Breast epithelium (tissue), 4 donors: ENCODE results near the gene HBG2. TPM values are rescaled to one million over a fixed set of nuclear protein-coding genes. Genes with fewer than 3 reads are reported as not detected.

Experiments
- DNase-seq, 2 donors: peaks; one replicate each; pipeline ENCODE4 v3.0.0-alpha.2; 2019; ENCODE audit warnings: low spot score in 2 of 2
- H3K27ac ChIP-seq, 2 donors: fragments of 200-600 bp; sonication (generic) in 1 of 2; one replicate each; pipeline ENCODE4 v1.5.1; 2016 to 2019; ENCODE audit warnings: mild to moderate bottlenecking in 1 of 2
- H3K27me3 ChIP-seq, 2 donors: fragments of 200-600 bp; sonication (generic) in 1 of 2; one replicate each; pipeline versions ENCODE4 v1.5.1 to v1.6.0; 2017 to 2019; ENCODE audit warnings: control low read depth in 1 of 2, mild to moderate bottlenecking in 1 of 2
- H3K36me3 ChIP-seq: fragments of 200-600 bp; one replicate; pipeline ENCODE4 v1.5.1; 2019
- H3K4me1 ChIP-seq, 2 donors: fragments of 200-600 bp; sonication (generic); one replicate each; pipeline ENCODE4 v1.5.1; 2016 to 2019; ENCODE audit warnings: control low read depth in 1 of 2
- H3K4me3 ChIP-seq, 3 donors: fragments of 200-600 bp; sonication (generic); 1 replicate in 2 of 3; 2 replicates in 1 of 3; pipeline ENCODE4 v1.5.1; 2016 to 2019; ENCODE audit warnings: mild to moderate bottlenecking in 3 of 3, moderate library complexity in 2 of 3
- H3K9me3 ChIP-seq, 2 donors: fragments of 200-600 bp; sonication (generic) in 1 of 2; one replicate each; pipeline ENCODE4 v1.5.1; 2016 to 2019; ENCODE audit warnings: control low read depth in 1 of 2
- POLR2A ChIP-seq: fragments of 450-650 bp; IDR thresholded peaks from one replicate; pipeline ENCODE4 v1.6.1; 2016; ENCODE audit warnings: antibody characterized with exemption, mild to moderate bottlenecking, moderate library complexity
- POLR2AphosphoS5 ChIP-seq, 3 donors: sonication (generic); formaldehyde crosslinking; IDR thresholded peaks; one replicate each; pipeline ENCODE4 v1.6.1; 2017; ENCODE audit warnings: antibody characterized with exemption in 3 of 3
- intact Hi-C: fragments of 100-400 bp; cut with DNase I; formaldehyde crosslinking; loops from one replicate; pipeline ENCODE4 v1.15.1; 2023; ENCODE audit warnings: low total_unique reads
- total RNA-seq, 3 donors: library from RNA; depleted of rRNA; stranded (reverse); fragments of >200 nt; gene quantifications; one replicate each; pipeline ENCODE4 v1.1.0, GENCODE V29; 2016
- TF ChIP-seq, protein P1 (sequence below), 3 donors: fragments of 450-650 bp; IDR thresholded peaks; one replicate each; pipeline ENCODE4 v1.5.1; 2016 to 2017; ENCODE audit warnings: antibody characterized with exemption in 3 of 3, mild to moderate bottlenecking in 3 of 3, moderate library complexity in 3 of 3

Gene HBG2
- total RNA-seq, 3 donors from 2014 or later: not detected

DNA sequence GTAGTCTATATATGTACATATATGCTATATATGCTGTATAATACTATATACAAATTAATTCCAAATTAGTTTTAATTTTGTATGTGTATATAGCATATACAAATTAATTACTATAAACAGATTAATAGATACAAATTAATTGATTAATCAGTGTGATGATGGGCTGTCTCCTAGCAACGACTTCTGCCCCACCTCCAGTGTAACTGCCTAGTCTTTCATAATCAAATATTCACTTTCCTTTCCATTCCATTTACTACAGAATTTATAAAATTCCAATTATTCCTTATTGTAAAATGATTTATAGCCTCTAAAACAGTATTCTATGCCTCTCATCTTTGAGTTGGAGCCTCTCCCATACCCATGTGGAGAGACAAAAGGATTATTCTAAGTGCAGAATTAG lies 21.3 kb downstream of the HBG2 start:
- H3K36me3 ChIP-seq: no peaks in the 10 kb centered on the region
- TF ChIP-seq POLR2A (no peak), POLR2AphosphoS5 (IDR thresholded peaks at IDR 0.05) (no peak)
- TF ChIP-seq, protein P1, sequence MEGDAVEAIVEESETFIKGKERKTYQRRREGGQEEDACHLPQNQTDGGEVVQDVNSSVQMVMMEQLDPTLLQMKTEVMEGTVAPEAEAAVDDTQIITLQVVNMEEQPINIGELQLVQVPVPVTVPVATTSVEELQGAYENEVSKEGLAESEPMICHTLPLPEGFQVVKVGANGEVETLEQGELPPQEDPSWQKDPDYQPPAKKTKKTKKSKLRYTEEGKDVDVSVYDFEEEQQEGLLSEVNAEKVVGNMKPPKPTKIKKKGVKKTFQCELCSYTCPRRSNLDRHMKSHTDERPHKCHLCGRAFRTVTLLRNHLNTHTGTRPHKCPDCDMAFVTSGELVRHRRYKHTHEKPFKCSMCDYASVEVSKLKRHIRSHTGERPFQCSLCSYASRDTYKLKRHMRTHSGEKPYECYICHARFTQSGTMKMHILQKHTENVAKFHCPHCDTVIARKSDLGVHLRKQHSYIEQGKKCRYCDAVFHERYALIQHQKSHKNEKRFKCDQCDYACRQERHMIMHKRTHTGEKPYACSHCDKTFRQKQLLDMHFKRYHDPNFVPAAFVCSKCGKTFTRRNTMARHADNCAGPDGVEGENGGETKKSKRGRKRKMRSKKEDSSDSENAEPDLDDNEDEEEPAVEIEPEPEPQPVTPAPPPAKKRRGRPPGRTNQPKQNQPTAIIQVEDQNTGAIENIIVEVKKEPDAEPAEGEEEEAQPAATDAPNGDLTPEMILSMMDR (IDR thresholded peaks at IDR 0.05): no peak
- intact Hi-C loops: no loop called here
- H3K4me3 ChIP-seq: no peak overlapping the region
- no peak for DNase-seq
- no peaks in the 10 kb centered on the region for H3K9me3 ChIP-seq
- H3K27ac ChIP-seq: no peak overlapping the region
- H3K27me3 ChIP-seq: no peaks in the 10 kb centered on the region
- H3K4me1 ChIP-seq: no peaks in the 10 kb centered on the region

DNA sequence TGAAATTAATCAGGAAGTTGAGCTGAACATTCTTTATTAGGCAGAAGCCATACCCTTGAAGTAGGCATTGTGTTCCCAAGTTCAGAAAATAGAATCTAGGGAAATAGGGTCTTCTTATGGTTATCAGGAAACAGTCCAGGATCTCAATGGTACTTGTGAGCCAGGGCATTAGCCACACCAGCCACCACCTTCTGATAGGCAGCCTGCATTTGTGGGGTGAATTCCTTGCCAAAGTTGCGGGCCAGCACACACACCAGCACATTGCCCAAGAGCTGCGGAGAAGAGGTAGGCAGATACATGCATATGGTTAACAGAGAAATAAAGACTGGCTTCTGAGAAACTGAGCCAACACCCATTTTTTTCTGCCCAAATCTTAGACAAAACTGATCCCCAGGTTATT lies 21.8 kb downstream of the HBG2 start:
- Histone ChIP-seq H3K27ac (no peak overlapping the region), H3K9me3 (no peaks in the 10 kb centered on the region), H3K36me3 (no peaks in the 10 kb centered on the region), H3K4me3 (no peak overlapping the region), H3K4me1 (no peaks in the 10 kb centered on the region), H3K27me3 (no peaks in the 10 kb centered on the region)
- no peak for DNase-seq
- TF ChIP-seq, protein P1 (IDR thresholded peaks at IDR 0.05): no peak
- TF ChIP-seq POLR2AphosphoS5 (IDR thresholded peaks at IDR 0.05): no peak
- no peak for TF ChIP-seq POLR2A
- intact Hi-C loops: no loop called here

DNA sequence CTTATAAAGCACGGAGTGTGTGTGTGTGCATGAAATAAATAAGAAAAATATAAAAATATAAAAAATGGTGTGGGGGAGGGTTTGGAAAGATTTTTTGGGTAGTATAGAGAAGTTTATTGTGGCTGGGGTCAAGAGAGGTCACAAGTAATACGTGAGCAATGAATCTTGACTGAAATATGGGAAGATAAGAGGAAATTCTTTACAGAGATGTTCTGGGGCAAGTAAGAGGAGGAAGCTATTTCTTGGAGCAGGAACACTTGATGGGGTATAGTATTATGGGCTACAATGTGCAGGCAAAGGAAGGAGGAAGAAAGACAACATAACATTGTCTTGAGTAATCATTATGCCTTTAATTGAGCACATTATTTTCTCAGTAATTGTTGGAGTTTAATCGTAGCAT lies 22.4 kb downstream of the HBG2 start:
- H3K27me3 ChIP-seq: no peaks in the 10 kb centered on the region
- intact Hi-C loops: no loop called here

DNA sequence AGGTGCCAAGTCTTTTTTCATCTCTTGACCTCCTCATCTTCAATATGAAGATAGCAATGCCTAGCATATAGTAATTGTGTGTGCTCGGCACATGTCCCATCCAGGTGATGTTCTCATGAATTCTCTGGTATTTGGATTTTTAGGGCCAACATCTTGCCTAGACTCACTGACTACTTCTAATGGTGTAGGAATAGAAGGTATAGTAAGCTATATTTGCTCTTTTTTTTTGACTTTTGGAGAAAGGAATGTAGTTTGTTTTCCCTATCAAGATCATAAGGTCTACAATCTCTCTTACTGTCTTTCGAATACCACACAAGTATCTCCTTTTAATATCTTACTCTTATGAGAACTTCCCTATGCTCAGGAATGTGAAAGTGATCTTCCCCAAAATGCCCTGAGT lies 23.5 kb downstream of the HBG2 start:
- H3K27me3 ChIP-seq: no peaks in the 10 kb centered on the region
- H3K27ac ChIP-seq: no peak overlapping the region
- no peaks in the 10 kb centered on the region for H3K4me1 ChIP-seq
- TF ChIP-seq POLR2AphosphoS5 (IDR thresholded peaks at IDR 0.05) (no peak), POLR2A (no peak)
- TF ChIP-seq, protein P1 (IDR thresholded peaks at IDR 0.05): no peak
- no peak for DNase-seq
- intact Hi-C loops: no loop called here
- no peaks in the 10 kb centered on the region for H3K36me3 ChIP-seq
- no peak overlapping the region for H3K4me3 ChIP-seq
- no peaks in the 10 kb centered on the region for H3K9me3 ChIP-seq

More for the DNA sequence above, 22.4 kb downstream of the HBG2 start:
- no peaks in the 10 kb centered on the region for H3K4me1 ChIP-seq
- H3K4me3 ChIP-seq: no peak overlapping the region
- TF ChIP-seq POLR2A (no peak), POLR2AphosphoS5 (IDR thresholded peaks at IDR 0.05) (no peak)
- TF ChIP-seq, protein P1 (IDR thresholded peaks at IDR 0.05): no peak
- H3K9me3 ChIP-seq: no peaks in the 10 kb centered on the region
- H3K27ac ChIP-seq: no peak overlapping the region
- no peaks in the 10 kb centered on the region for H3K36me3 ChIP-seq
- DNase-seq: no peak

DNA sequence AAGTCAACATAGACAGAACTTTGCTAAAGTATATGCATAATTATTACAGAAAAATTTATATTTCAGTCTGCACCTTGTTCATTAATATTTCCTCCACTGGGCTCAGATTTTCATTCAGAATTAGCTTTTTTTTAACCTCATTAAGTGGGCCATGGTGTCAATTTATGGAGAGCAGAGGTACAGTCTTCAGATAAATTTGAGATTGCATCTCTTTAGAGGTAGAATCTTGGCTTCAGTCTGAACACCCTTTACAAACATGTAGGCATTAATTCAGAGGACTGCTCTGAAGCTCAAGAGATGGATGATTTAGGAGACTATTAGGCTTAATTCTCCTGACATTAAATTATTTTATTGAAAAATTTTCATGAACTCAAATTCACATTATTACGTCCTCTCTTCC lies 24.3 kb downstream of the HBG2 start:
- intact Hi-C loops: no loop called here
- H3K27me3 ChIP-seq: no peaks in the 10 kb centered on the region
- H3K36me3 ChIP-seq: no peaks in the 10 kb centered on the region
- no peaks in the 10 kb centered on the region for H3K4me1 ChIP-seq
- TF ChIP-seq POLR2AphosphoS5 (IDR thresholded peaks at IDR 0.05) (no peak), POLR2A (no peak)
- TF ChIP-seq, protein P1 (IDR thresholded peaks at IDR 0.05): no peak
- no peaks in the 10 kb centered on the region for H3K9me3 ChIP-seq
- H3K27ac ChIP-seq: no peak overlapping the region
- no peak for DNase-seq
- no peak overlapping the region for H3K4me3 ChIP-seq
